WI38 (cell line): ENCODE data around the gene ENTR1.

Experiments
- H3K4me3 ChIP-seq: 2 replicates; pipeline ENCODE4 v1.5.1; 2011; ENCODE audit warnings: low read depth, mild to moderate bottlenecking, control low read depth, low read length
- CTCF ChIP-seq: IDR thresholded peaks from 2 replicates; pipeline ENCODE4 v1.5.1; 2012; ENCODE audit warnings: low read depth, mild to moderate bottlenecking, control low read depth, low read length

Gene ENTR1

GRCh38 chr9:136370687-136371532 lies 39.5 kb downstream of the ENTR1 start:
- no peak for TF ChIP-seq CTCF
- no peak overlapping the region for H3K4me3 ChIP-seq

GRCh38 chr9:136370037-136370436 lies 40.4 kb downstream of the ENTR1 start:
- H3K4me3 ChIP-seq = no peak overlapping the region
- no peak for TF ChIP-seq CTCF

- TF ChIP-seq CTCF = no peak
- H3K4me3 ChIP-seq = no peak overlapping the region
Measured at GRCh38 chr9:136368190-136368589, 42.2 kb downstream of the ENTR1 start.

- no peak overlapping the region for H3K4me3 ChIP-seq
- TF ChIP-seq CTCF = no peak
Measured at GRCh38 chr9:136367296-136368145, 42.9 kb downstream of the ENTR1 start.

GRCh38 chr9:136366826-136367225 lies 43.6 kb downstream of the ENTR1 start:
- no peak for TF ChIP-seq CTCF
- no peak overlapping the region for H3K4me3 ChIP-seq

DNA sequence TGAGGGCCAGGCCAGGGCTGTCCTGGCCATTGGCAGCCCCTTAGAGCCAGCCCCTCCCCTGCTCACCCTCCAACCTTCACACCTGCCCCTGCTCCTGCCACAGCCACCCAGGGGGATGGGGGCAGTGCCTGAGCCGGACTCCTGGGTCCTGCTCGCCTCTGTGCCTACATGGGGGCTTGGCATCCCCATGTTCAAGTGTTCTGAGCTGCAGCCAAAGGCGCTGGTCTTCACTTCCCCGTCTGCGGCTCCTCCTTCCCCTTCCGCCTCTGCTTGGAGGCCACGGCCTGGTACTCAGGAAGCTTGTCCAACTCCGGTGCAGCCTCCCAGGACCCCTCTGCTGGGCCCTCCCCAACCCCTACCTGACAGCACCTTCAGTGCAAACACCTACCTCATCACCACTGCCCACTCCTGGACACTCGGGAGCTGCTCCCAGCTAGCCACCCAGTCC lies 44.6 kb downstream of the ENTR1 start:
- H3K4me3 ChIP-seq = no peak overlapping the region
- TF ChIP-seq CTCF = no peak
